Right ventricle myocardium superior (tissue), 1 donor: Measurements from ENCODE around the gene PBX1. TPM values are rescaled to one million over a fixed set of nuclear protein-coding genes. Genes with fewer than 3 reads are reported as not detected.
A peak's percentile ranks its signal among the peaks of the same experiment; 100 is the strongest.
"Not testable (repeated sequence)": the region's sequence is repeated elsewhere in the genome, so short reads cannot be mapped to it uniquely, and the experiment has no call there.

Source experiments
- ATAC-seq: fragments of 200-7000 bp; cut with Tn5 transposase; one replicate; pipeline ENCODE4 v1.9.1; 2020; ENCODE audit warnings: mild to moderate bottlenecking; ENCODE audit not compliant: poor library complexity
- DNase-seq: peaks from one replicate; pipeline ENCODE4 v3.0.0-alpha.2; 2020
- intact Hi-C: fragments of 100-400 bp; cut with DNase I; formaldehyde crosslinking; loops from one replicate; pipeline ENCODE4 v1.11.2; 2022
- total RNA-seq: library from RNA; stranded (reverse); fragmentation: NEBNext Ultra II Directional; extraction: Animal tissue kit (Norgen Biotek cat#: 25700); gene quantifications from one replicate; pipeline ENCODE4 v1.2.1, GENCODE V29; 2021
- donor health status: DM: no; HTN: yes; CAD: no; lungs with severe emphysema.

The PBX1 gene
- total RNA-seq, 1 donor from 2014 or later = 69.1 TPM

- ATAC-seq (no peak), DNase-seq (no peak)
- intact Hi-C loops = no loop called here
Observed at GRCh38 chr1:164649146-164649545, 90.2 kb downstream of the PBX1 start.

GRCh38 chr1:164650531-164650930 is 91.5 kb downstream of the PBX1 start:
- DNase-seq (no peak), ATAC-seq (no peak)
- intact Hi-C loops = no loop called here

GRCh38 chr1:164651351-164651951 is 92.5 kb downstream of the PBX1 start:
- DNase-seq = no peak
- intact Hi-C loops = no loop called here
- peak; percentile 8 for ATAC-seq

- intact Hi-C loops = not testable (repeated sequence)
Observed at GRCh38 chr1:164652969-164653368, 94.0 kb downstream of the PBX1 start.

GRCh38 chr1:164653705-164654104 is 94.7 kb downstream of the PBX1 start:
- ATAC-seq (no peak), DNase-seq (no peak)
- intact Hi-C loops = no loop called here

More at GRCh38 chr1:164652969-164653368, 94.0 kb downstream of the PBX1 start:
- not testable (repeated sequence) for ATAC-seq, DNase-seq

GRCh38 chr1:164654200-164654599 is 95.2 kb downstream of the PBX1 start:
- intact Hi-C loops = no loop called here
- DNase-seq (no peak), ATAC-seq (no peak)

GRCh38 chr1:164658864-164659263 is 99.9 kb downstream of the PBX1 start:
- intact Hi-C loops = no loop called here
- no peak for DNase-seq
- no peak for ATAC-seq

GRCh38 chr1:164659621-164660411 is 100.8 kb downstream of the PBX1 start:
- DNase-seq (no peak), ATAC-seq (peak; percentile 65)
- intact Hi-C loops = no loop called here

- intact Hi-C loops = no loop called here
- peak; percentile 44 for ATAC-seq
Observed at GRCh38 chr1:164660412-164660772, 101.4 kb downstream of the PBX1 start.

GRCh38 chr1:164660775-164661174 is 101.8 kb downstream of the PBX1 start:
- DNase-seq (no peak), ATAC-seq (no peak)
- intact Hi-C loops = no loop called here

More at GRCh38 chr1:164660412-164660772, 101.4 kb downstream of the PBX1 start:
- DNase-seq = no peak

- ATAC-seq (no peak), DNase-seq (no peak)
- intact Hi-C loops = no loop called here
Observed at GRCh38 chr1:164662462-164662861, 103.5 kb downstream of the PBX1 start.

GRCh38 chr1:164662955-164663354 is 104.0 kb downstream of the PBX1 start:
- intact Hi-C loops = no loop called here
- ATAC-seq (no peak), DNase-seq (no peak)

GRCh38 chr1:164664127-164664526 is 105.1 kb downstream of the PBX1 start:
- DNase-seq (no peak), ATAC-seq (no peak)
- intact Hi-C loops = no loop called here

GRCh38 chr1:164667001-164667400 is 108.0 kb downstream of the PBX1 start:
- ATAC-seq = no peak
- no peak for DNase-seq
- intact Hi-C loops = no loop called here

- ATAC-seq (no peak), DNase-seq (no peak)
- intact Hi-C loops = no loop called here
Observed at GRCh38 chr1:164667600-164667999, 108.6 kb downstream of the PBX1 start.

- no peak for ATAC-seq
- intact Hi-C loops = no loop called here
- DNase-seq = no peak
Observed at GRCh38 chr1:164668491-164669400, 109.8 kb downstream of the PBX1 start.

GRCh38 chr1:164670026-164670425 is 111.0 kb downstream of the PBX1 start:
- no peak for DNase-seq
- intact Hi-C loops = no loop called here
- no peak for ATAC-seq

GRCh38 chr1:164670786-164671185 is 111.8 kb downstream of the PBX1 start:
- DNase-seq (no peak), ATAC-seq (no peak)
- intact Hi-C loops = no loop called here

GRCh38 chr1:164671323-164671965 is 112.5 kb downstream of the PBX1 start:
- DNase-seq (no peak), ATAC-seq (no peak)
- intact Hi-C loops = no loop called here
